GM18868 (cell line): ENCODE measurements around the gene ETNK1.

ENCODE experiments used
- ATAC-seq: cut with Tn5 transposase; IDR thresholded peaks from one replicate; pipeline ENCODE4 v1.9.1; 2021; ENCODE audit warnings: mild to moderate bottlenecking, moderate library complexity; ENCODE audit not compliant: unreplicated experiment

The ETNK1 gene

GRCh38 chr12:22631863-22632463 lies 7.0 kb downstream of the ETNK1 start:
- no peak for ATAC-seq

GRCh38 chr12:22634883-22635282 lies 9.9 kb downstream of the ETNK1 start:
- ATAC-seq: no peak

GRCh38 chr12:22635812-22636211 lies 10.8 kb downstream of the ETNK1 start:
- ATAC-seq: no peak

- ATAC-seq: no peak
Observed at GRCh38 chr12:22640851-22641250, 15.9 kb downstream of the ETNK1 start.

GRCh38 chr12:22641353-22642053 lies 16.5 kb downstream of the ETNK1 start:
- no peak for ATAC-seq

- no peak for ATAC-seq
Observed at GRCh38 chr12:22648668-22649067, 23.7 kb downstream of the ETNK1 start.

GRCh38 chr12:22653075-22653474 lies 28.1 kb downstream of the ETNK1 start:
- ATAC-seq: no peak

GRCh38 chr12:22653791-22654190 lies 28.8 kb downstream of the ETNK1 start:
- no peak for ATAC-seq

- no peak for ATAC-seq
Observed at GRCh38 chr12:22656376-22656775, 31.4 kb downstream of the ETNK1 start.

- ATAC-seq: no peak
Observed at GRCh38 chr12:22656831-22657230, 31.9 kb downstream of the ETNK1 start.

- ATAC-seq: no peak
Observed at GRCh38 chr12:22657538-22657937, 32.6 kb downstream of the ETNK1 start.

- peak; percentile 73 for ATAC-seq
Observed at GRCh38 chr12:22658214-22658613, 33.2 kb downstream of the ETNK1 start.

GRCh38 chr12:22662356-22662755 lies 37.4 kb downstream of the ETNK1 start:
- no peak for ATAC-seq

- no peak for ATAC-seq
Observed at GRCh38 chr12:22665476-22665875, 40.5 kb downstream of the ETNK1 start.

- ATAC-seq: no peak
Observed at GRCh38 chr12:22667122-22667521, 42.2 kb downstream of the ETNK1 start.

GRCh38 chr12:22668441-22668840 lies 43.5 kb downstream of the ETNK1 start:
- ATAC-seq: no peak

- ATAC-seq: no peak
Observed at GRCh38 chr12:22670762-22671161, 45.8 kb downstream of the ETNK1 start.

GRCh38 chr12:22672951-22673350 lies 48.0 kb downstream of the ETNK1 start:
- ATAC-seq: no peak

GRCh38 chr12:22677781-22678574 lies 53.0 kb downstream of the ETNK1 start:
- no peak for ATAC-seq

GRCh38 chr12:22682663-22683062 lies 57.7 kb downstream of the ETNK1 start:
- peak; percentile 61 for ATAC-seq

- ATAC-seq: peak; percentile 4
Observed at GRCh38 chr12:22683131-22683530, 58.2 kb downstream of the ETNK1 start.
